ENCODE results near the gene RALGAPA2. TPM values are rescaled to one million over a fixed set of nuclear protein-coding genes. Genes with fewer than 3 reads are reported as not detected.

Gene RALGAPA2
- total RNA-seq, 1 experiment from 2014 or later = 9.8 TPM

GRCh38 chr20:20395087-20395486 lies 317.4 kb downstream of the RALGAPA2 start:
- DNase-seq (no peak), ATAC-seq (no peak)
- BruUV-seq (replicated peaks) = no TSS peak
- no peaks in the 10 kb centered on the region for H3K9me2 ChIP-seq (replicated peaks; ENCODE audit: low read length)
- no peak overlapping the region for H3K4me3 ChIP-seq (ENCODE audit: low read length)
- intact Hi-C loops (cut with micrococcal nuclease) = no loop called here
- ChIA-PET POLR2A (ENCODE audit: unreplicated experiment) (no interaction called here), CTCF (no interaction called here)
- H3K4me2 ChIP-seq (ENCODE audit: low read length) = no peak overlapping the region
- H3K27ac ChIP-seq (ENCODE audit: low read length) = no peak overlapping the region
- no peak overlapping the region for H3K9ac ChIP-seq (ENCODE audit: low read length)
- no peaks in the 10 kb centered on the region for H4K20me1 ChIP-seq (ENCODE audit: low read length)
- no peak overlapping the region for H2AFZ ChIP-seq (ENCODE audit: low read length)
- no peaks in the 10 kb centered on the region for H3K9me3 ChIP-seq (ENCODE audit: low read length)
- H3K27me3 ChIP-seq (ENCODE audit: low read length) = no peaks in the 10 kb centered on the region
- no peaks in the 10 kb centered on the region for H3K36me3 ChIP-seq (ENCODE audit: low read depth, low read length)
- no peaks in the 10 kb centered on the region for H3F3A ChIP-seq (ENCODE audit: low read length, unreplicated experiment)
- H3K4me1 ChIP-seq (ENCODE audit: insufficient read depth, low read length) = no peaks in the 10 kb centered on the region
- no peak for TF ChIP-seq EZH2phosphoT487 (IDR thresholded peaks at IDR 0.05; ENCODE audit: borderline replicate concordance, low read length)
- TF ChIP-seq CTCF (conservative IDR thresholded peaks at IDR 0.05; ENCODE audit: low read depth, low read length) = no peak
- no peak for TF ChIP-seq EZH2 (IDR thresholded peaks at IDR 0.05; ENCODE audit: low read length, unreplicated experiment)
- no peaks in the 10 kb centered on the region for H3K79me2 ChIP-seq (ENCODE audit: low read length)

GRCh38 chr20:20393207-20394120 lies 319.0 kb downstream of the RALGAPA2 start:
- Histone ChIP-seq H3K4me1 (ENCODE audit: insufficient read depth, low read length) (no peaks in the 10 kb centered on the region), H3K4me2 (ENCODE audit: low read length) (no peak overlapping the region), H3K9me3 (ENCODE audit: low read length) (no peaks in the 10 kb centered on the region), H3F3A (ENCODE audit: low read length, unreplicated experiment) (no peaks in the 10 kb centered on the region), H2AFZ (ENCODE audit: low read length) (no peak overlapping the region), H3K36me3 (ENCODE audit: low read depth, low read length) (no peaks in the 10 kb centered on the region), H3K27me3 (ENCODE audit: low read length) (no peaks in the 10 kb centered on the region), H3K79me2 (ENCODE audit: low read length) (no peaks in the 10 kb centered on the region), H3K9ac (ENCODE audit: low read length) (no peak overlapping the region), H3K4me3 (ENCODE audit: low read length) (no peak overlapping the region), H4K20me1 (ENCODE audit: low read length) (no peaks in the 10 kb centered on the region), H3K27ac (ENCODE audit: low read length) (no peak overlapping the region), H3K9me2 (replicated peaks; ENCODE audit: low read length) (no peaks in the 10 kb centered on the region)
- DNase-seq = no peak
- ChIA-PET CTCF (interaction anchor here (0.5 kb wide), 1 partner anchor 1622 kb away, joined by 3 read pairs; no protein-coding TSS in a partner anchor), POLR2A (ENCODE audit: unreplicated experiment) (no interaction called here)
- no peak for ATAC-seq
- TF ChIP-seq EZH2 (IDR thresholded peaks at IDR 0.05; ENCODE audit: low read length, unreplicated experiment) = no peak
- TF ChIP-seq CTCF (conservative IDR thresholded peaks at IDR 0.05; ENCODE audit: low read depth, low read length) = no peak
- TF ChIP-seq EZH2phosphoT487 (IDR thresholded peaks at IDR 0.05; ENCODE audit: borderline replicate concordance, low read length) = no peak
- intact Hi-C loops (cut with micrococcal nuclease) = no loop called here
- BruUV-seq (replicated peaks) = no TSS peak

- CTCF ChIA-PET = no interaction called here
- Histone ChIP-seq H4K20me1 (ENCODE audit: low read length) (no peaks in the 10 kb centered on the region), H3K36me3 (ENCODE audit: low read depth, low read length) (no peaks in the 10 kb centered on the region), H3K27ac (ENCODE audit: low read length) (no peak overlapping the region), H3K9me3 (ENCODE audit: low read length) (no peaks in the 10 kb centered on the region), H3K9me2 (replicated peaks; ENCODE audit: low read length) (no peaks in the 10 kb centered on the region), H3K27me3 (ENCODE audit: low read length) (no peaks in the 10 kb centered on the region), H3K4me2 (ENCODE audit: low read length) (no peak overlapping the region), H3K9ac (ENCODE audit: low read length) (no peak overlapping the region), H3F3A (ENCODE audit: low read length, unreplicated experiment) (no peaks in the 10 kb centered on the region), H3K4me3 (ENCODE audit: low read length) (no peak overlapping the region), H2AFZ (ENCODE audit: low read length) (no peak overlapping the region), H3K79me2 (ENCODE audit: low read length) (no peaks in the 10 kb centered on the region), H3K4me1 (ENCODE audit: insufficient read depth, low read length) (no peaks in the 10 kb centered on the region)
- no TSS peak for BruUV-seq (replicated peaks)
- no peak for DNase-seq
- POLR2A ChIA-PET (ENCODE audit: unreplicated experiment) = no interaction called here
- no peak for TF ChIP-seq EZH2 (IDR thresholded peaks at IDR 0.05; ENCODE audit: low read length, unreplicated experiment)
- TF ChIP-seq EZH2phosphoT487 (IDR thresholded peaks at IDR 0.05; ENCODE audit: borderline replicate concordance, low read length) = no peak
- intact Hi-C loops (cut with micrococcal nuclease) = no loop called here
- no peak for ATAC-seq
Measured at GRCh38 chr20:20391766-20392165, 320.7 kb downstream of the RALGAPA2 start.
